Stimulated activated CD8-positive, alpha-beta memory T cell treated with anti-CD3 and anti-CD28 coated beads, Interleukin-4, amount 100 ng/mL, for 4 hours (primary cell): Measurements from ENCODE around the gene ENHO.
"Not testable (repeated sequence)": the region's sequence is repeated elsewhere in the genome, so short reads cannot be mapped to it uniquely, and the experiment has no call there.

ENCODE experiments used
- DNase-seq, 2 donors: peaks; one replicate each; pipeline ENCODE4 v3.0.0-alpha.2; 2020; ENCODE audit warnings: low read depth in 2 of 2, low spot score in 1 of 2

Gene ENHO

GRCh38 chr9:34532041-34532440, 9.3 kb upstream of the ENHO start:
- not testable (repeated sequence) for DNase-seq

DNA sequence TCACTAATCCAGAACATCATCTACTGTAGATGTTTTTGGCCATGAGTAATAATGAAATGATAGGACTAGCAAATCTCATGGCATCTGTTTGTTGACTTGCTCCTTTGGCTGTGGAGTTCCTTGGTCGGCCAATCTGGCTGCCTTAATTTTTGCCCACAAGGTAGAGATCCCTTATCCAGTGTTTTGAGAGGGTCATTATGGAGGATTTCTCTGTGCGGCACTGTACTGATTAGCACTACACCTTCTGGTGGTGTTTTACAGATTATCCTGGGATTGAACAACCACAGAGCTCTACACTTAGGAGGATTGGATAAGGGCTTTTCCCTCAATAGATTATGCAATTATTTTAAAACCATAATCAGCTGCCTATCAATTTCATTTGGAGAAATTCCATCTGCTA, 3.2 kb upstream of the ENHO start:
- DNase-seq, result no peak

DNA sequence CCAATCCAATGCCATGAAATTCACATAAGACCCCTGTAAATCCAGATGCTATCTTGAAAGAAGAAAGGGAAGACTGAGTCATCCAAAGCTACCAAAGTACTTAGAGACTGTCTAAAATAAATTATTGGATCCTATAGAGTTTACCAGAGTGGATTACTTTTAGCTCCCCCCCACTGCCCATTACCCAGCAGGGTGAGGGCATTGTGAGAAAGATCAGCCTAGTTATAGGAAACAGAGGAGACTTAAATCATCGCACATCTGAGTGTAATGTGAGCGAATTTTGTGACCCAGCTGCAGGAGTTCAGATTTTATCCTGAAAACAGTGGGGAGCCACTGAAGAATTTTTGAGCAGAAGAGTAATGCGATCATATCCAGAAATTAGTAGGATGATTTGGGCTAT, 1.6 kb upstream of the ENHO start:
- DNase-seq, result no peak

GRCh38 chr9:34522091-34522887, 501 bp downstream of the ENHO start:
- no peak for DNase-seq

DNA sequence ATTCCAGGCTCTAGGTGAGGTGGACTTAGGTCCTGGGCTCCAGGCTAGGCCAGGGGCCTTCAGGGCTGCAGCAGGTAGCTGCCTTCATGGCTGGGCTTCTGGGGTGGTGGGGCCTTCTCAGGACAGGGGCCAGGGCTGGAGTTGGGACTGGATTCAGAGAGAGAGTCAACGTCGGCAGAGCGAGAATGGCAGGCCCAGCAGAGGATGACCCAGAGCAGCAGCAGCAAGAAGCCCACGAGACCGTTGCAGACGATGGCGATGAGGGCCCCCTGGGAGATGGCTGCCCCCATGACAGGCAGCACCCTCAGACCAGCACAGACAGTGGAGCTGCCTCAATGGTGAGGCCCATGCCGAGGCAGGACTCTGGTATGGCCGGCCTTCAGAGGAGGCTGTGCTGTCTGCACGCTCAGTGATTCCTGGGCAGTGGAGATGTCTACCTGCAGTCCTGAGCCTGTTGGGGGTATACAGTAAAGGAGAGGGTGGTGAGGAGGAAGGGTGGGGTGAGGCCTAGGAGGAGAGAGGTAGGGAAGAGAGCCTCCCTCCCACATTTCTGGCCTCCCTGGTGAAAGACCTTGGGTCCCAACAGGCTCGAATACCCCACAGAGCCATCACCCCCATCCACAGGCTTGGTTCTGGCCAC, 1.3 kb downstream of the ENHO start:
- no peak for DNase-seq

DNA sequence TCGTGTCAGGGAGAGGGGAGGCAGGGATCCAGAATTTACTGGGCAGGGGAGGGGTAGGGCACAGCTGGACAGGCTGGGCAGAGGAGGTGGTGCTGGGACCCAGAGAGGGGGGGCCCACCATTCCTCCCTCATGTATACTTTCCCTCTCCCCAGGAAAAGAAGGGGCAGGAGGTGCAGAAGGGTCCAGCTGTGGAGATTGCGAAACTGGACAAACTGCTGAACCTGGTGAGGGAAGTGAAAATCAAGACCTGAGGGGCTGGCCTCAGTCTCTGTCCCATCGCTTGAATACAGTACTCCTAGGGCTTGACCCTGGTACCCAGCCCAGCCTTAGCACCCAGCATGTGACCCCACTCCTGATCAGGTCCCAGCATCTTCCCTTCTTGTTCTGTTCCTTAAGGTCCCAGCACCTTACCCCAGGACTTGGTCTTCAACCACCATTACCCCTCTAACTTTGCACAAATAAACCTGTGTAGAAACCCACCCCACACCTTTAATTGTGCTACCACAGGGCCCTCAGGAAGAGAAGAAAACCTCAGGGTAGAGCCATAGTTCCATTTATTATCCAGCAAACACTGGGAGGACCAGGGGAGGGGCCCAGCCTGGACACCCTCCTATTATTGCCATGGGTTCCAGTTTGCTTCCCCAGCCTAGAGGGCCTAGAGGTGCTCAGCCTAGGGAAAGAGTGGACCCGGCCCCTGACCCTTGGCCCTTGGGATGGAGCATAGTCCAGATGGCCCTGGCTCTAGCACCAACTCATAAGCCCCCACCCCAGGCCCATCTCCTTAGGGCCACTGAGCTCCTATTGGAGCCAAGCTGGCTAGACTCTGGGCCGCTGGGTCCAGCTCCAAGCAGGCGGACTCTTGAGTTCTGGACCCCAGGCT, 2.0 kb downstream of the ENHO start:
- DNase-seq, result no peak

DNA sequence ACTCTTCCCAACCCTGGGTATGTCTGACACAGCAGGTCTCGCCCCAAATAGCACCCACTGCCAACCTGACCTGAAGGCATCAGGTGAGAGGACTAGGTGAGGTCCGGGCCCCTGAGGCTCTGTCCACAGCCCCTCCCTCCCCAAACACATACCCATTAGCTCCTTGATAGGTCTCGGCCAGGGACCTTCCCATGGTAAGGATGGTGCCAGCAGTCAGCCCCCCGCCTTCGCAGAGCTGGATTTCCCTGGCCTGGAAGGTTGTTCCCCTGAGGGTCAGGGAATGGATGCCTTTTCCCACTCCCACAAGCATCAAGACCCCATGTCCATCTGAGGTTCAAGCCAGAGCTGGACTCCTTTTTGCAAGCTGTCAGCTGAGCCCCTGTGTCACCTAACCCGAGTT, 2.7 kb downstream of the ENHO start:
- DNase-seq, result no peak

- no peak for DNase-seq
Observed at GRCh38 chr9:34519321-34520020, 3.3 kb downstream of the ENHO start.

GRCh38 chr9:34518896-34519295, 3.9 kb downstream of the ENHO start:
- no peak for DNase-seq

GRCh38 chr9:34518110-34518616, 4.6 kb downstream of the ENHO start:
- no peak for DNase-seq

- DNase-seq, result no peak
Observed at GRCh38 chr9:34517185-34517584, 5.6 kb downstream of the ENHO start.

DNA sequence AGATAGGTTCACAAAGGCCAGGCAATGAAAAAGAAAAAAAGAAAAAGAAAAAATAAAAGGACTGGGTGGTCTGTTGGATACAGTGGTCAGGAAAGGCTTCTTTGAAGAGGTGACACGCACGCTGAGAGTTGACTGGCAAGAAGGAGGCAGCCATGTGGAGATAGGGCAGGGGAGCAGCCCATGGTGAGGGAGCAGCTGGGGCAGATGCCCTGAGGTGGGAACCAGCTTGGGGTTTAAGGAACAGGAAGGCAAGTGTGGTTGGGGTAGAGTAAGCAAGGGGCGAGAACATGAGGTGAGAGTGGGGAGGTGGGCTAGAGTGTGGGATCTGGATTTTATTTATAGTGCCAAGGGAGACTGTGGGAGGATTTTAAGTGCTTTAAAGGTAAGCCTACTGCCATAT, 6.8 kb downstream of the ENHO start:
- no peak for DNase-seq

DNA sequence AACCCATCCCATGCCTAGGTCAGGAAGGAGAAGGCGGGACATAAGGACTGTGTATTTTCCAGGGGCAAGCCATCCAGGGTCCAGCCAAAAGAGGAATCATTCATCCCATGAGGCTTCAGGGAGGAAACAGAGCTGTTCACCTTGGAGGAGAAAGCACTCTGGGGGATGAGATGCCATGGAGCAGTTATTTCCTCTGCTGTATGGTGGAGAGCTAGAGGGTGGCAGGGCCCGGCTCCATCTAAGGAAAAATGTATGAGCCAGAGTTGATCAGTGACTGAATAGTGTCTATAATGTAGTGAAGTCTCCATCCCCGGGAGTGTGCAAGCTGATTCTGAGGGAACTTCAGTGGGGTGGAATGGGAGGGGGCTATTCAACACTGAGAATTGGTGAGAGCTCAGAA, 8.0 kb downstream of the ENHO start:
- DNase-seq, result no peak

GRCh38 chr9:34514401-34514800, 8.4 kb downstream of the ENHO start:
- no peak for DNase-seq

DNA sequence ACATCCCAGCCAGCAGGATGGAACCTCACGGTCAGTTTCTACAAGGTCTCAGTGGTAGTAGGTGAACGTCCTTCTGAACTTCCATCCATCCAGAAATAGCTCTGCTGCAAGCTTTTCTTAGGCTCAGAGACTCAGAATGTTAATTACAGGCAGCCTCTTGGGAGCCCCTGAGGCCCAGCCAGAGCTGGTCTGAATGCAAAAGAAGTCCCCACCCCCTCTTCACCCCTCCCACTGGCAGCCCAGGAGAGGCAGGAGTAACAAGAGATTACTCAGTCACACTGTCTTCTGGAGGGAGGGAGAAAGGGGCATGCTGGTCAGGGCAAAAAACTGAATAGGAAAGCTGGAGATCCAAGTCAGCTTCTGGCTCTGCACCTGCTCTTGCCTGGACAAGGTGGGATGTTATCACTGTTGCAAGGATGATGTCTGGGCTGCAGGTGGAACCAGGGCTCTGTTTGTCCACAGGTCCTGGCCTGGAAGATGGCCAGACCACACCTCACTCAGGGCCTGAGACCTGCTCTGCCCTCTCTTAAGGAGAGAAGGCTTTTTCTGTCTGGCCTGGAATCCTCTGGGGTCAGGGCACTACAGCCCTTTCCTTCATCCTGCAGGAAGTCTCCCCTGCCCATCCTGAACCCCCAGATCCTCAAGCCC, 9.1 kb downstream of the ENHO start:
- DNase-seq, result no peak

DNA sequence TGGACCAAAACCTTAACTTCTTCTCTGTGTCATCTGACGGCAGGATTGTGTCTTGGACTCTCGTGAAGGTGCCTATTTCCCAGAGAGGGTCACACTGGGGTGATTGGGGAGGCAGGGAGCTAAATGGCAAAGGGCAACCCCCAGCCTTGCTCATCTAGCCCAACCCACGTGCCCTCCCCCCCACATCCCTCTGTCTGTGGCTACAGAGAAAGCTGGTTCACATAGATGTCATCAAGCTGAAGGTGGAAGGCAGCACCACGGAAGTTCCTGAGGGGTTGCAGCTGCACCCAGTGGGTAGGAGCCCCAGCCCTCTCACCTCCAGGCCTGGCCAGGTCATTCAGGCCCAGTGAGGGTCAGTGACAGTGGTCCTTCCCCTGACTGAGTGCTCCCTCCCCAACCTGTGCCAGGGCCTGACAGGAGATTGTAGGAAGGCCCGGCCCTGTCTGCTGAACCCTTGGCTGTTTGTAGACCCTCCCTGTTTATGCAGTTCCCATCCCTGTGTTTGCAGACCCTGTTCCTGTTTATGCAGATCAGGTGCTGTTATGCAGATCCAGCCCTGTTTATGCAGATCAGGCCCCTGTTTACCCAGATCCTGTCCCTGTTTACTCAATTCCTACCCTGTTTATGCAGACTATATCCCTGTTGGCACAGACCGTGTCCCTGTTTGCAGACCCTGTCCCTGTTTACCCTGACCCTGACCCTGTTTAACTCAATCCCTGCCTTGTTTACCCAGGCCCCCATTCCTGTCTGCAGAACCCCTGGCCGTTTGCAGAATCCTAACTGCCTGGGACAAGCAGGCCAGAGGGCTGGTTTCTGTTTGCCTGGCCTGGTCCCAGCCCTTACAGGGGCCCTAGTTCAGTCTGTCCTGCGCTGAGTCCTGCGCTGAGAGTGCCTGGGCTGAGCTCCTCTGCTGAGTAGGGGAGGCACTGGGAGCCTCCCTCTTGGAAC, 10.4 kb downstream of the ENHO start:
- no peak for DNase-seq

DNA sequence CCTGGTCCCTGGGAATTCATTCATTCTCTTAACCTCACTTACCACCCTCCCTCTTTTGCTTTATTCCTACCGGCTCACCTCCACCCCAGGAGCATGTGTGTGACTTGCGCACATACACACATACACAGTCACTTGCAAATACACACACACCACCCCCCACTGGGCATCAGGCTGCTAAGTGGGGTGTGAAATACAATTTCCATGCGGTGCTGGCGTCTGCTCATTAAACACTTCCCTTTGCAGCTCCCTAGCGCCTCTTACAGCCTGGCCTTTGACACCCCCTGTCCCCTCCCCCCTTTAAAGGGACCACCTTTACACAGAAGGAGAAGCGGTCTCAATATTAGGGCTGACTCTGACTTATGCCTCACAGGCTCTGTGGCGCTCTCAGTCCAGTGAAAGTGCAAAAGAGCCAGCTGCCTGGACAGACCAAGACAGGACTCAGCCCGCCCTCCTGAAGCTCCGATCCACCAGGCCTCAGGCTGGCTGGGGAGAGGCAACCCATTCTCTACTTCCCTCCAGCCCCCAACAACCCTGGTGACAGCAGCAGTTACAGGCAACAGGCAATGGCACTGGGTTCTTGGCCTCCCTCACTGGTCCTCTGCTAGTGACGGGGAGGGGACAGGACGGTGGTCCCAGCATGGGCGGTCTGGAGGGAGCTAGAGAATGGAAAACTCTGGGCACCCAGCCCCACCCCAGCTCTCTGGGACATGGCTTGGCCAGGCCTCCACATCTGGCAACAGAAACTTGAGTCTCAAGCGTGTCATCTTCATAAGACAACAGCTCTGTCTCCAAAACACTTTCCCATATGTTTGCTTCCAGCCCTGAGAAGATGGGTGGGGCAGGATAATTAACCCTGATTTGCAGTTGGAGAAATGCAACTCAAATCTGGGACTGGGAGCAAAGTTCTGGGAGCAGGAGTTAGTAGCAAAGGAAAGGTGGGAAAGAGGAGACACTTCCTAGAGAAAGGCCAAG, 12.0 kb downstream of the ENHO start:
- DNase-seq, result no peak

- no peak for DNase-seq
Observed at GRCh38 chr9:34508951-34509350, 13.8 kb downstream of the ENHO start.
